ENCODE results near the gene ADAMTS8. TPM values are rescaled to one million over a fixed set of nuclear protein-coding genes. Genes with fewer than 3 reads are reported as not detected.

The ADAMTS8 gene
- total RNA-seq, 1 donor from 2014 or later = 0.21 TPM

DNA sequence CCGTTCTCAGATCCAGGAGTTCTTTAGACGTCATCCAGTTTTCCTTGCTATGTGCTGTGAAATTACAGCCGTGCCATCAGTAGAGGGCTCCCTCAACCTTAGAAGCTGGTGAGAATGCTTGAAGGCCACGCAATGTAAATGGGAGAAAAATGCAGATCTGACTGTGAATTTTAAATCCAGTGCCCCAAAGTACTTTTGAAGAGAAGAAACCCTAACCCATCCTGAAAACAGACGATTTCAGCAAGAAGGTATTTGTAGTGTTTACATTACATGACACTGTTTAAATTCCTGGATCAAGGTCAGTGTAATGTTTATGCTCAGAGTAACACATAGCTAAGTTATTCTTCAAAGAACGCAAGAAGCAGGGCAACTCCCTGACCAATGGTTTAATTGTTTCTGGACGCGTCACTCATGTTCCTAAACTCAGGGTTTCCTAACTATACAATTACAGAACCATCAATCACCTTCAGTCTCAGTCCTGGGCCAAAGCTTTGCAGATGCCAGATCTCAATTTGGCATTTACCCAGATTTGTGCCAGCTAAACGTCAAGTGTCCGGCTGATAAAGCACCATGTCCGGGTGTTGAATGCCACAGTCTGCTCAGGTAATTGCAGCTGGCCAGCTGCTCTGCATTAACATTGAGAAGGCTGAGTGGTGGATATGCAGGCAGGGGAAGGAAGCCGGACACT lies 38.2 kb downstream of the ADAMTS8 start:
- no peak for DNase-seq (ENCODE audit: low read depth, low spot score)
- no peak for TF ChIP-seq CTCF (conservative IDR thresholded peaks at IDR 0.05)
- Mint-ChIP-seq H3K4me3 (no peak overlapping the region), H3K27me3 (ENCODE audit: low read depth) (peaks cover 18% of the 10 kb centered on the region), H3K36me3 (ENCODE audit: low read depth) (no peaks in the 10 kb centered on the region), H3K27ac (ENCODE audit: unreplicated experiment) (no peak overlapping the region), H3K4me1 (peaks cover 13% of the 10 kb centered on the region), H3K9me3 (no peaks in the 10 kb centered on the region)

DNA sequence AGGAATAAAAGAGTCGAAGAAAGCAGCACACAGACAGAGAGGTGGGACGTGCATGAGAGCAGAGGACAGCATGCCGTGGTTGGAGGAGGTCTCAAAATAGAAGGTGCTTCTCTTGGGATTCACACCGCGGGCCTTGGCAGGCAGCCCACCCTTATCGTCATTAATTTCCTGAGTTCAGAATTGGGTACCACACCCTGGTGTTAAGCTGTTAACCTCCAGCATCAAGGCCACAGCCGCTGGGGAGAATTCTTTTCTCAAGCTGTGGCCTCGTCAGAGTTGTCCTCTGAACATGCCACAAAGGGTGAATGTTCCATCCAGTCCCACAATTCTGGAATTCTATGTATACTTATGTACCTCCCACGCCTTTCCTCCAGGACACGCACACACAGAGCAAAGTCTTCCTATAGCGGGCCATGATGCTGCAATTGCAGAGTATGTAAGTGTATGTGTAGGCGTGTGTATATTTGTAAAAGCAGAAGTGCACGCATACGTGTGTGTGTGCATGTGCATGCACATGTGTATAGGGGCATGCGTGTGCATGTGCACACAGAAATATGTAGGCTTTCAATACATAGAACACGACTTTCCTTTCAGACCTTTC lies 39.0 kb downstream of the ADAMTS8 start:
- peaks cover 18% of the 10 kb centered on the region for H3K27me3 Mint-ChIP-seq (ENCODE audit: low read depth)
- H3K4me1 Mint-ChIP-seq = peaks cover 5% of the 10 kb centered on the region
- no peaks in the 10 kb centered on the region for H3K36me3 Mint-ChIP-seq (ENCODE audit: low read depth)
- no peak for TF ChIP-seq CTCF (conservative IDR thresholded peaks at IDR 0.05)
- no peak overlapping the region for H3K27ac Mint-ChIP-seq (ENCODE audit: unreplicated experiment)
- DNase-seq (ENCODE audit: low read depth, low spot score) = no peak
- no peak overlapping the region for H3K4me3 Mint-ChIP-seq
- H3K9me3 Mint-ChIP-seq = no peaks in the 10 kb centered on the region

DNA sequence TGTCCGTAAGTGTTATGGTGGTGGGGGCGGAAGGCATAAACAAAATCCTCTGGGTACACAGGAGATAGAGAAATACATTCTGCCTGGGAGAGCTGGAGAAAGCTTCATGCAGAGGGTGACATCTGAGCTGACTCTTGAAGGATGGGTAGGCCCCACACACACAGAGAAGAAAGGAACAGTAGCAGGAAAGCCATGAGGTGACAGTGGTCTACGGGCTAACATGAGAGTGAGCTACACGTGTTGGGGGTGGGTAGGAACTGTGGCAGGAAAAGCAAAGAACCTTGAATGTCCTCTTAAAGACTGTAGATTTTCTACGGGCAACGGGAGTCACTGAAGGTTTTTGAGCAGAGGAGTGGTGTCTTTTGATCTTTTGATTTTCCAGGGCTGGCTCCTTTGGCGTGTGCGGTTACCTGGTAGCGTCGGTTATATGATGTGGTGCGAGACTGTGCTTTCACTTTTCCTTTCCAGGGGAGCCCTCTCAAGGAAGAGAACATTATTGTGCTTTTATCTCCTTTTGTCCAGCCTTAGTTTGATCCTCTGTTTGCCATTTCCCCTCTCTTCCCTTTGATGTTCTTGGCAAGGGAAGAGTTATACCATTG lies 39.7 kb downstream of the ADAMTS8 start:
- no peak overlapping the region for H3K4me3 Mint-ChIP-seq
- no peak for DNase-seq (ENCODE audit: low read depth, low spot score)
- H3K27me3 Mint-ChIP-seq (ENCODE audit: low read depth) = peaks cover 18% of the 10 kb centered on the region
- H3K27ac Mint-ChIP-seq (ENCODE audit: unreplicated experiment) = no peak overlapping the region
- TF ChIP-seq CTCF (conservative IDR thresholded peaks at IDR 0.05) = no peak
- H3K36me3 Mint-ChIP-seq (ENCODE audit: low read depth) = no peaks in the 10 kb centered on the region
- no peaks in the 10 kb centered on the region for H3K9me3 Mint-ChIP-seq
- peaks cover 5% of the 10 kb centered on the region for H3K4me1 Mint-ChIP-seq

DNA sequence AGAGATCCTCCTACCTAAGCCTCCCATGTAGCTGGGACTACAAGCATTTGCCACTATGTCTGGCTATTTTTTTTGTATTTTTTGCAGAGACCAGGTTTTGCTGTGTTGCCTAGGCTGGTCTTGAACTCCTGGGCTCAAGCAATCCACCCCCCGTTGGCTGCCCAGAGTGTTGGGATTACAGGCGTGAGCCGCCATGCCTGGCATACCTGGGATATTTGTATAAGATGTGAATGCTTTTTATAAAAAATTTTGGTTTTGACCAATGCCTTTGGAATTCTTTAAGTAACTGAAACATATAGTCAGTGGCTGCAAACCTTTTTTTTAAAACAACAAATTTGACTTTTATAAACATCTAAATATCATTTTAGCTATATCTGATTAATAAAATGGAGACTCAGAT lies 42.4 kb downstream of the ADAMTS8 start:
- H3K27me3 Mint-ChIP-seq (ENCODE audit: low read depth) = no peaks in the 10 kb centered on the region
- no peak for DNase-seq (ENCODE audit: low read depth, low spot score)
- no peak overlapping the region for H3K4me3 Mint-ChIP-seq
- H3K27ac Mint-ChIP-seq (ENCODE audit: unreplicated experiment) = no peak overlapping the region
- H3K4me1 Mint-ChIP-seq = peaks cover 8% of the 10 kb centered on the region
- no peak for TF ChIP-seq CTCF (conservative IDR thresholded peaks at IDR 0.05)
- no peaks in the 10 kb centered on the region for H3K36me3 Mint-ChIP-seq (ENCODE audit: low read depth)
- no peaks in the 10 kb centered on the region for H3K9me3 Mint-ChIP-seq

GRCh38 chr11:130383344-130384211 lies 44.8 kb downstream of the ADAMTS8 start:
- no peaks in the 10 kb centered on the region for H3K27me3 Mint-ChIP-seq (ENCODE audit: low read depth)
- no peak for DNase-seq (ENCODE audit: low read depth, low spot score)
- H3K4me3 Mint-ChIP-seq = no peak overlapping the region
- no peak overlapping the region for H3K27ac Mint-ChIP-seq (ENCODE audit: unreplicated experiment)
- H3K4me1 Mint-ChIP-seq = peaks cover 8% of the 10 kb centered on the region
- no peaks in the 10 kb centered on the region for H3K36me3 Mint-ChIP-seq (ENCODE audit: low read depth)
- H3K9me3 Mint-ChIP-seq = no peaks in the 10 kb centered on the region
- TF ChIP-seq CTCF (conservative IDR thresholded peaks at IDR 0.05) = no peak
